Kidney (tissue), 14 donors: Measurements from ENCODE around the gene LSM3. TPM values are rescaled to one million over a fixed set of nuclear protein-coding genes. Genes with fewer than 3 reads are reported as not detected.
A peak's percentile ranks its signal among the peaks of the same experiment; 100 is the strongest.

ENCODE experiments used
- DNase-seq, 5 donors: peaks; one replicate each; pipeline ENCODE4 v3.0.0-alpha.2; 2013 to 2020
- FAIRE-seq: peaks from 2 replicates; lab custom pipeline; 2012; peaks lifted over from hg19 to GRCh38; lab: Jason Lieb, UNC
- H3K27ac ChIP-seq, 2 donors: one replicate each; pipeline ENCODE4 v1.7.0; 2013; ENCODE audit warnings: low read depth in 2 of 2, low read length in 2 of 2, inconsistent platforms in 1 of 2
- H3K27me3 ChIP-seq: one replicate; pipeline ENCODE4 v1.7.1; 2013; ENCODE audit warnings: low read length, inconsistent platforms; ENCODE audit not compliant: control insufficient read depth, insufficient read depth
- H3K36me3 ChIP-seq, 3 donors: one replicate each; pipeline versions ENCODE4 v1.7.0 to v1.7.1; 2013; ENCODE audit warnings: low read length in 3 of 3, control low read depth in 1 of 3, inconsistent platforms in 1 of 3; ENCODE audit not compliant: insufficient read depth in 3 of 3, control insufficient read depth in 2 of 3
- H3K4me1 ChIP-seq, 3 donors: one replicate each; pipeline versions ENCODE4 v1.7.0 to v1.7.1; 2013; ENCODE audit warnings: low read length in 3 of 3, inconsistent platforms in 1 of 3, low read depth in 1 of 3; ENCODE audit not compliant: control insufficient read depth in 2 of 3, insufficient read depth in 2 of 3
- H3K4me3 ChIP-seq, 3 donors: one replicate each; pipeline versions ENCODE4 v1.7.0 to v1.8.1; 2013; ENCODE audit warnings: low read length in 3 of 3, control low read depth in 1 of 3, inconsistent platforms in 1 of 3
- H3K9ac ChIP-seq, 3 donors: one replicate each; pipeline versions ENCODE4 v1.7.0 to v1.7.1; 2013; ENCODE audit warnings: low read length in 3 of 3, control low read depth in 1 of 3, inconsistent platforms in 1 of 3
- H3K9me3 ChIP-seq, 3 donors: one replicate each; pipeline versions ENCODE4 v1.7.0 to v1.7.1; 2013; ENCODE audit warnings: low read length in 3 of 3, control low read depth in 1 of 3, inconsistent platforms in 1 of 3; ENCODE audit not compliant: control insufficient read depth in 2 of 3, insufficient read depth in 1 of 3
- intact Hi-C: fragments of 100-400 bp; cut with DNase I; formaldehyde crosslinking; loops from one replicate; pipeline ENCODE4 v1.11.1; 2022
- polyA plus RNA-seq: library from polyadenylated mRNA; stranded (reverse); fragments of 350-450 nt; fragmentation: Illumina TruSeq; extraction: RNeasy Lipid Tissue Mini Kit (QIAGEN cat#74804); gene quantifications from one replicate; pipeline ENCODE4 v1.2.3, GENCODE V29; 2014; ENCODE audit warnings: low read depth, low replicate concordance; ENCODE audit not compliant: insufficient read depth
- total RNA-seq: library from RNA; stranded (reverse); fragmentation: NEBNext Ultra II Directional; extraction: Animal tissue kit (Norgen Biotek cat#: 25700); gene quantifications from one replicate; pipeline ENCODE4 v1.2.1, GENCODE V29; 2021
- TF ChIP-seq, protein P1 (sequence below): IDR thresholded peaks from 3 replicates; pipeline ENCODE4 v1.5.1; 2012; ENCODE audit warnings: mild to moderate bottlenecking, moderate library complexity, borderline replicate concordance; ENCODE audit not compliant: insufficient read depth; ENCODE audit errors: extremely low read depth
- donor health status: control.
- donor health status: control.
- donor health status: control.
- donor health status: control.
- donor health status: control.
- donor health status: DM: yes; HTN: yes; CAD: no.
- donor health status: Normal renal cell carcinoma (clear cell type).

The LSM3 gene
- total and polyA plus RNA-seq, 2 donors from 2014 or later, result 11.9 to 30.2 TPM

GRCh38 chr3:14147066-14147435 lies 31.6 kb upstream of the LSM3 start:
- intact Hi-C loops, result no loop called here
- Histone ChIP-seq H3K9me3 (no peaks in the 10 kb centered on the region), H3K27me3 (no peaks in the 10 kb centered on the region), H3K9ac (no peak overlapping the region), H3K4me3 (no peak overlapping the region), H3K36me3 (peaks cover 2 to 43% (median 27%) of the 10 kb centered on the region in 3 donors), H3K4me1 (peaks cover 6 to 18% (median 17%) of the 10 kb centered on the region in 3 donors), H3K27ac (peak overlapping the region in 1 of 2 donors; percentile 47)
- no peak for DNase-seq
- TF ChIP-seq, protein P1, sequence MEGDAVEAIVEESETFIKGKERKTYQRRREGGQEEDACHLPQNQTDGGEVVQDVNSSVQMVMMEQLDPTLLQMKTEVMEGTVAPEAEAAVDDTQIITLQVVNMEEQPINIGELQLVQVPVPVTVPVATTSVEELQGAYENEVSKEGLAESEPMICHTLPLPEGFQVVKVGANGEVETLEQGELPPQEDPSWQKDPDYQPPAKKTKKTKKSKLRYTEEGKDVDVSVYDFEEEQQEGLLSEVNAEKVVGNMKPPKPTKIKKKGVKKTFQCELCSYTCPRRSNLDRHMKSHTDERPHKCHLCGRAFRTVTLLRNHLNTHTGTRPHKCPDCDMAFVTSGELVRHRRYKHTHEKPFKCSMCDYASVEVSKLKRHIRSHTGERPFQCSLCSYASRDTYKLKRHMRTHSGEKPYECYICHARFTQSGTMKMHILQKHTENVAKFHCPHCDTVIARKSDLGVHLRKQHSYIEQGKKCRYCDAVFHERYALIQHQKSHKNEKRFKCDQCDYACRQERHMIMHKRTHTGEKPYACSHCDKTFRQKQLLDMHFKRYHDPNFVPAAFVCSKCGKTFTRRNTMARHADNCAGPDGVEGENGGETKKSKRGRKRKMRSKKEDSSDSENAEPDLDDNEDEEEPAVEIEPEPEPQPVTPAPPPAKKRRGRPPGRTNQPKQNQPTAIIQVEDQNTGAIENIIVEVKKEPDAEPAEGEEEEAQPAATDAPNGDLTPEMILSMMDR, result no peak
- FAIRE-seq, result no peak

- H3K36me3 ChIP-seq, result peaks cover 2 to 46% (median 30%) of the 10 kb centered on the region in 3 donors
- peaks cover 6 to 18% (median 17%) of the 10 kb centered on the region in 3 donors for H3K4me1 ChIP-seq
- no peak for FAIRE-seq
- H3K27me3 ChIP-seq, result no peaks in the 10 kb centered on the region
- no peak overlapping the region for H3K9ac ChIP-seq
- DNase-seq, result no peak
- H3K27ac ChIP-seq, result no peak overlapping the region
- TF ChIP-seq, protein P1, result no peak
- H3K9me3 ChIP-seq, result no peaks in the 10 kb centered on the region
- intact Hi-C loops, result no loop called here
- no peak overlapping the region for H3K4me3 ChIP-seq
These were observed 31.0 kb upstream of the LSM3 start for GRCh38 chr3:14147617-14148016.

GRCh38 chr3:14148041-14148985 lies 30.3 kb upstream of the LSM3 start:
- H3K27me3 ChIP-seq, result no peaks in the 10 kb centered on the region
- no peak overlapping the region for H3K9ac ChIP-seq
- H3K4me1 ChIP-seq, result peaks cover 6 to 18% (median 17%) of the 10 kb centered on the region in 3 donors
- TF ChIP-seq, protein P1, result no peak
- peak in 1 of 5 donors; percentile 67 for DNase-seq
- no peaks in the 10 kb centered on the region for H3K9me3 ChIP-seq
- FAIRE-seq, result no peak
- H3K27ac ChIP-seq, result no peak overlapping the region
- intact Hi-C loops, result no loop called here
- peaks cover 4 to 53% (median 32%) of the 10 kb centered on the region in 3 donors for H3K36me3 ChIP-seq
- no peak overlapping the region for H3K4me3 ChIP-seq
